HG03097 (cell line): ENCODE measurements around the gene CDT1.
"Not testable (repeated sequence)": the region's sequence is repeated elsewhere in the genome, so short reads cannot be mapped to it uniquely, and the experiment has no call there.

Source experiments
- ATAC-seq: cut with Tn5 transposase; IDR thresholded peaks from one replicate; pipeline ENCODE4 v1.9.1; 2021; ENCODE audit not compliant: unreplicated experiment, low FRiP score

The CDT1 gene

DNA sequence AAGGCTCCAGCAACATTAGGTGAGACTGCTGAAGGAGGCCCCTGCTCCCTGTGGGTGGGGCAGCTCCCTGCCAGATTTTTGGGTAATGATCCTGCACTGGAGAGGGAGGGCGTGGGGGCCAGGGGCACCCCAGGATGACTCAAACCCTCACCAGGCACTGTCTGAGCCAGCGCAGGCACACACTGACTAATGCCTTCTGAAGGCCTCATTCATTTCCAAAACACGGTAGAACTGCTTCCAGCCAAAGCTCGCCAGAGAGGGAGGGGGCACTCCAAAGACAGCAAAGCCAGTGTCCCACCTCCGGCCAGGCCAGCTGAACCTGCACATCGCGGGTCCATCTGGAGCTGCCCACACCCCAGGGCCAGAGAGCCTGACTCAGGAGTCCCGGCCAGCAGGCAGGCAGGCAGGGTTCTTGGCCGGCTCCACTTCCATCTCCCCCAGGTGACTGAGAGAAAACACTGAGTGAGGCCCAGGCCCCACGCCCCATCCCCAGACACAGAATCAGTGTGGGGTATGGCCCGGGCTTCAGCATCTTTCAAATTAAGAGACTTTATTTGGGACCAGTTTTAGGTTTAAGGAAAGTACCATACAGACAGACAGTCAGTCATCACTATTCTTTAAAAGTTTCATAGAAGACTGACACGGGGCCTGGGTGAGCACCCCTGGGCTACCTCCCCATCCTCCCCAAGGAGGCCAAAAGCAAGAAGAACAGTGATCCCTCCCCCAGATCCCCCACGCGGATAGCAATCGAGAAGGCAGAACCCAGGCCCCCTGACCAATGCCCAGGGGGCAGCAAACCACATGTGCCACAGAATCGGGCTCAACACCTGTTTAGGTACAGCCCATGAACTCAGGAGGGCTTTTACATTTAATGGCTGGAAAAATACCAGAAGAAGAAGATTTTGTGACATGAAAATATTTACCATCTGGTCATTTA lies 20.9 kb upstream of the CDT1 start:
- ATAC-seq, result no peak

DNA sequence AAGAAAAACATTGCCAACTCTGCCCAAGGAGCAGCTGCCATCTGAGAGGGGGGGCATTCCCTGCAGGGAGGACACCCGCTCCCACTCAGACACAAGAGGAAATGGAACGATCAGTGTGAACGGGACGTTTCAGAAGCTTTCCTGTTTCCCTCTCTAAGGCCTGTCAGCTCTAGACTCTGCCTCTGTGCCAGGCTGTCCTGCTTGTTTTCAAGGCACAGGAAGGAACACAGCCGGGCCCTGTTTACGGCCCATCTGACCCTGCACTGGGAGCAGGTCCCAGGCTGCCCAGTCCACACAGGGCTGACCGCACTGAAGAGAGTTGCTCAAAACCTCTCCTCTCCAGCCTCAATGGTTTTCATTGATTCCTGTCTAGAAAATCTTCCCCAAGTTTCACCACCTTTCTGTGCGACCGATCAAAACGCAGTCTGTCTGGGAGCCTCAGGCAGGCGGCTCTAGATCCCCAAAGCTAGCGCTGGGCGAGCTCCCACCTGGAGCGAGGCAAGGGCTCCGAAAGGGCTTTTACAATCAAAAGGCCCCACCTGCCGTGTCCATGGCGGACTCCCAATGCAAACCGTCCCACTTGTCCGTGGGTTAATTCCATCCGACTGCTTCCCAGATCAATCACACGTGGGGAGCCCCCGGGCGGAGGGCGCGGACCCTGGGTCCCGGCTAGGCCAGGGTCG lies 20.1 kb upstream of the CDT1 start:
- ATAC-seq, result no peak

DNA sequence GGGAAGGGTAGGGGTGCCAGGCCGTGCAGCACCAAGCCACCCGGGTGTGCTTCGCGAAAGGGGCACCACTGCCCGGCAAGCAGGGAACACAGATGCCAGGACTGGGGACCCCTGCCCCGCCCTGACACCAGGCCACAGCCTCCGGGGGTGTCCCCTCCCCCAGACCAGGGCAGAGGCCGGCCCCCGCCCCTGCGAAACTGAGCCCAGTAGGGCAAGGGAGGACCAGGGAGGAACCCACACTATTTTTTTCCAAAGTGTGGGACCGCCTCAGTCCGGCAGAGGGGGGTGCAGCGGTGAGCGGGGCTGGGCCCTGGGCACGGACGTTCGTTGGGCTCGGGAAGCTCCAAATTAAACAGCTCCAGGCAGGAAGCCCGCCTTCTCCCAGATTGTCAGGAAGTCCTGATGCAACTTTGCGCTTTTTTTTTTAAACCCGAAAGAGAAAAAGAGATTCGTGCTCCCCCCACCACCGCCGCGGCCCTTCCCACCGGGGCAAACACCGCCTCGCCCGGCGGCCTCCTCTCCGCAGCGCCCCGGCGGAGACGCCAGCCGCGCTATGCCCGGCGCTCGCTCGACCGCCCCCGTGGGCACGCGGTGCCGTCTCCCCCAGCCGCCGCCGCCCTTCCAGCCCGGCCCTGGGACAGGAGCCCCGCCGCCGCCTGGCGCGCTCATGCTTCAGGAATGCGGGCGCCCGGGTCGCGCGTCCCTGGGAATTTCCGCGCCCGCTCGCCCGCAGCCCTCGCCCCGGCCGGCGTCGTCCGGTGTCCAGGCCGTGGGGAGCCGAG lies 19.3 kb upstream of the CDT1 start:
- ATAC-seq, result no peak

GRCh38 chr16:88784856-88785105 lies 18.8 kb upstream of the CDT1 start:
- peak; percentile 13 for ATAC-seq

DNA sequence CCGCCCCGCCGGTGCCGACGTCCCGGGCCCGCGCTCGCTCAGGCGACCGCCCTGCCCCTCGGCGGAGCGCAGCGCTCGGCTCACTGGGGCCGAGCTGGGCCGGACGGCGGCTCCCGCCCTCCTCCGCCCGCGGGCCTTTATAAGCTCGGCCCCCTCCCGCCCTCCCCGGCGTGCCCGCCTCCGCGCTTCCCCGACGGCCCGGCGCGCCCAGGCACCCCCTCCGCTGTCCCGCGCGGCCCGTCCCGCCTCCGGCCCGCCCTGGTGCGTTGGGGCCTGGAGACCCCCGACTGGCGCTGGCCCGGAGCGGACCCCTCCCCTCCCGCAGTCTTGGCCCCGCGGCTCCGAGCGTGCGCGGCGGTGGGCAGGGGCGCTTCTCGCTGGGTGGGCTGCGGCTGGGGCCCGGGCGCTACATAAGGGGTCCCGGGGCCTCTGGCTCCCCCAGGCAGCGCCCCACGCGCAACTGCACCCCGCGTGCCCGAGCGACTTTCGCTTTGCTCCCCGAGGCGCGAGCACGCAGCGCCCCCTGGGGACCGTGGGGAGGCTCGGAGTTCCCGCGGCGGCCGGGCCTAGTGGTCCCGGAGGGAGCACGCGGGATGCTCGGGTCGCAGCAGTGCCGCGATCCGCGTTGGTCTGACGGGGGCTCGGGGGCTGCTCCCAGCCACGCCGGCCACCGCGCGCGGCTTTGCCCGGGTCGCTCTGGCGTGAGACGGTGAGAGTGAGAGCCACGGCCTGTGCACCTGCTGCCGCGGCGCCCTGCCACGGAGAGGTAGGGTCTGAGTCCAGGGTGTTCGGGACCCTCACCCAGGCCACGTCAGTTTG lies 18.3 kb upstream of the CDT1 start, which contains the start of gene PIEZO1:
TSS of gene PIEZO1 (minus strand) at position 115 of the 819 bp plus-strand sequence. CDS start 256 bp downstream, outside the sequence.
- ATAC-seq, result peak; percentile 29

DNA sequence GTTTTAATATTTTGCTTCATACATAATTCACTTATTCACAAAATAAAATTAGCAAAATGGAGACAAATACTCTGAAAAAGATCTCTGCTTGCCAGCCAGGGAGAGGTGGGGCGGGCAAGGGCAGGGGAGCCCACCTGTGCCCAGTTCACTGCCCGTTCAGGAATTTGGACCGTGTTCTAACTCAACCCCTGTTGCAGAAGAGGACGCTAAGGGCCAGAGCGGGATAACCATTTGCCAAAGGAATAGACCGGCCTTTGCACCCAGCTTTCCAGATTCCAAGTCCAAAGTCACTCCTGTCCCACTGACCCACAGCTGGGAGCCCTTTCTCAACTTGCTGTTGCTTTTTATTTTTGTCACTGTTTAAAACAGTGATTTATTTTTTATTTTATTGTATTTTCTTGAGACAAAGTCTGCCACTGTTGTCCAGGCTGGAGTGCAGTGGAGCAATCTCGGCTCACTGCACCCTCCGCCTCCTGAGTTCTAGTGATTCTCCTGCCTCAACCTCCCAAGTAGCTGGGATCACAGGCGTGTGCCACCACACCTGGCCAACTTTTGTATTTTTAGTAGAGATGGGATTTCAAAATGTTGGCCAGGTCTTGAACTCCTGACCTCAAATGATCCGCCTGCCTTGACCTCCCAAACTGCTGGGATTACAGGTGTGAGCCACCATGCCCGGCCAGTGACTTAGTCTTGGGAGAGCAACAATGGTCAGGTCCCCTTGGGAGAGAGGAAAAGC lies 15.8 kb upstream of the CDT1 start:
- ATAC-seq, result no peak

DNA sequence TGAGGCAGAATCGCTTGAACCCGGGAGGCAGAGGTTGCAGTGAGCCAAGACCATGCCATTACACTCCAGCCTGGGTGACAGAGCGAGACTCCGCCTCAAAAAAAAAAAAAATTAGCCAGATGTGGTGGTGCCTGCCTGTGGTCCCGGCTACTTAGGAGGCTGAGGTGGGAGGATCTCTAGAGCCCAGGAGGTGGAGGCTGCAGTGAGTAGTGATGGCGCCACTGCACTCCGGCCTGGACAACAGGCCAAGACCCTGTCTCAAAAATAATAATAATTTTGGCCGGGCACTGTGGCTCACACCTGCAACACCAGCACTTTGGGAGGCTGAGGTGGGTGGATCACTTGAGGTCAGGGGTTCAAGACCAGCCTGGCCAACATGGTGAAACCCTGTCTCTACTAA lies 14.8 kb upstream of the CDT1 start:
- not testable (repeated sequence) for ATAC-seq

DNA sequence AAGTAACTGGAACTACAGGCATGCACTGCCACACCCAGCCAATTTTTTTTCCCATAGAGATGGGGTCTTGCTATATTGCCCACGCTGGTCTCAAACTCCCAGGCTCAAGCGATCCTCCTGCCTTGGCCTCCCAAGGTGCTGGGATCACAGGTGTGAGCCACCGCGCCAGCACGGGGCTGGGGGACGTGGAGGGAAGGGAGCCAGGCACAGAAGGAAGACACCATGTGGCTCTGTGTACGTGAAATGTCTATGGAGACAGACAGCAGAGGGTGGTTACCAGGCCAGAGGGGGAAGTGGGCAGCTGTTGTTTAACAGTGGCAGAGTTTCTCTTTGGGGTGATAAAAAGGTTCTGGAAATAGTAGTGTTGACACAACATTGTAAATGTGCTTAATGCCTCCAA lies 14.0 kb upstream of the CDT1 start:
- ATAC-seq, result no peak

- ATAC-seq, result no peak
Measured at GRCh38 chr16:88790312-88791211, 13.0 kb upstream of the CDT1 start.

GRCh38 chr16:88792078-88792550 lies 11.5 kb upstream of the CDT1 start:
- no peak for ATAC-seq

DNA sequence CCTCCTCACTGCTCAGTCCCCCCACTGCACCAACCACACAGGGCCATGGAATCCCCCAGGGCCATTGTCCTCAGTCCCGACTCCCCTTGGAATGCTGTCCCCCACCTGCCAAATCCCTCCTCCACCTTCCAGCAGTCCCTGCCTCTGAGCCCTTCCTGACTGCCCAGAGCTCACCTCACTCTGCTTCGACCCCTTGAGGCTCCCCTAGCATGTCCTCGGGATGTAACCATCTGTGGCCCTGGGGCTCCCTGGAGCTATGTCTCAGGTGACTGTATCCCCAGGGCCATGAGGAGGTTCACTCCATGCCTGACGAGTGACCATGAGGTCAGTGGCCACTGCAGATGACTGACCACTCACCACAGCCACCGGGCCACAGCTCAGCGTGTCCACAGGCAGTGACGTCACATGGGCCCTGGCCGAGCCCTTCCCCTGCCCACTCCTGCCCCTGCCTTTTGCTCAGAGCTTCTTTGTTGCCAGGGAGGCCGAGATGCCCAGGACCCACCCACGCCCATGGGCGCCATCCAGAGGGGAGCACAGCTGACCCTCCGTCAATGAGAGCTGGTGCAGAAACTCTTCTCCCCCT lies 10.8 kb upstream of the CDT1 start:
- no peak for ATAC-seq

DNA sequence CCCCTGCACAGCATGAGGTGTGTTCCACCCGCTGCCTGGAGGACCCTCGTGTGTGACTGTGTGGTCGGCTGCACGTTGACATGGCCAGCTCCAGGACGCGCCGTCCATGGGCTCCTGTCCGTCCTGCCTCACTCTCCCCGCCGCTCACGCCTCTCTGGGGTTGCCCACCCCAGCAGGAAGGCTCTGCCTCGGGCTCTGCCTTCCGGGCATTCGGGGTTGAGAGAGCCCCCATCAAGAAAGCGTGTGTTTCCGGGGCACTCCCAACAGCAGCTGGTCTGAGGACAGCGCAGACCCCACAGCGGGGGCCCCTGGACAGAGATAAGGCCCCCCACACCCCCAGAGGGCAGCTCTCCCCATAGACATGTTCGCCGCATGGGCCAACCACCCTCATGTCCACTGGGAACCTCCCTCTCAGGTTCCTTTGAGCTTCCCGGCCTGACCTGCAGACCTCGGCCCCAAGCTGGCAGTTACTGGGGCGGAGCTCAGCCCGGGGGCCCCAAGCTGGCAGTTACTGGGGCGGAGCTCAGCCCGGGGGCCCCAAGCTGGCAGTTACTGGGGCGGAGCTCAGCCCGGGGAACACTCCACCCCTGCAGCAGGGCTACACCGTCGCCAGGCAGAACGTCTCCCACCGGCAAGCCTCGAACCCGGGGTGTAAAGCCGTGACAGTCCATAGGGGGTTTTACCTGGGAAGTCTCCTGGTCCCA lies 10.2 kb upstream of the CDT1 start:
- ATAC-seq, result no peak

- no peak for ATAC-seq
Measured at GRCh38 chr16:88796278-88796677, 7.3 kb upstream of the CDT1 start.

GRCh38 chr16:88798073-88798472 lies 5.5 kb upstream of the CDT1 start:
- no peak for ATAC-seq

DNA sequence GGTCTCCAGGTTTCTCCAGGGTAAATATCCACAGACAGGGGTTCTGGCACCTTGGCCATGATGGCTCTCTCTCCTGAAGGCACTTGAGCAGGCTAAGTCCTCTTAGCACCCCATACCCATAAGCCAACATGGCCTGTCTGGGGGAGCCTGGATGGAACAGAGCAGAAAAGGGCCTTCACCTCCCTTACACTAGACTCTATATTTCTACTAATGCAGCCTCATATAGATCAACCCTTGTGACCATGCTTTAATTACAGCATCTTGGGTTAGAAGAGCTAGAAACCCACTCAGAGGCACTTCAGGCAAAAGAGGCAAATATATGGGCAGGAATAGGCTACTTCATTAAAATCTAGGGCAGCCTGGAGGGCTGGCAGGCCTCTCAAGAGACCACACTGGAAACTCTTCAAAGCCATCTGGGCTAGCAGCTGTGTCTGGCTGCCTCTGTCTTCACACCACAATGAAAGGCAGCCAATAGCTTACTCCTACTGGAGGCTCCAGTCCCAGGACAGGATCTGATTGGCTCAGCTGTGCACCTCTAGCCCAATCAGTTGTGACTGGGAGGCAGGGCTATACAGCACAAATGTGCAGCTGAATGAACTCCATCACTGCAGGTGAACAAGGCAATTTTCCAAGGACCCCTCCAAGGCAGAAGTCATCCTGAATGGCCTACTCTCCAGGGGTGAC lies 4.7 kb upstream of the CDT1 start:
- ATAC-seq, result no peak

GRCh38 chr16:88799569-88800276 lies 3.9 kb upstream of the CDT1 start:
- no peak for ATAC-seq

DNA sequence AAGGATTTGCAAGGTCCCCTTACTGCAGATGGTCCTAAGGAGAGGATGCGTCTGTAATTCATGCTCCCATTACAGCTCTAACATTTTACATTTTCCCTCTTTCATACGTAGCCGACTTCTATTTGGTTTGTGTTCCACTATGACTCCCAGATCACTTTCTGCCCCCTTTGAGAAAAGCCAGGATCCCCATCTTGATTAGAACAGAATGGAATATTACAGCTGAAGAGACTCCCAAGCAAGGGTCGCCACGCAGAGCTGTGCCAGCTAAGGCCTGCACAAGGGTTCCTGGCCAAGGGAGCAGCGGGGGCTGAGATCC lies 3.4 kb upstream of the CDT1 start:
- ATAC-seq, result no peak
